ENCODE results near the gene SEC22C. TPM values are rescaled to one million over a fixed set of nuclear protein-coding genes. Genes with fewer than 3 reads are reported as not detected.
A peak's percentile ranks its signal among the peaks of the same experiment; 100 is the strongest.

Gene SEC22C
- total RNA-seq, 1 donor from 2014 or later = 56.2 TPM

DNA sequence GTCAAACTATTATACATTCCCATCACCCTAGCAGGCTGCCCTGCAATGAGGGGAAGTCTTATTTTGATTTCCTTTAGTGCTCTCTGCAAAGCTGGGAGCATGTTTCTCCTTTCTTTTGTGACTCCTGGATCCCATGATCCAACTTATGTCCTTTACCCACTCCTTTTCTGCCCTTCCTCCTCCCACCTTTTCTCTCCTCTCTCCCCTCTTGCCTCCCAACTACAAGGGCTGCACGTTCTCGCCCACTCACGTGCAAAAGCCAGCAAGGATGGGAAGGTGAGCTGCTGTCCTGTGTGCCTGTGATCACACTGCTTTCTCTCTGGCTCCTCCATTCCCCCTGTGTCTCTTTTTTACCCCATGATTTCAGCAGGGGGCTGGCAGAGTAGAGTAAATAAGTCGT, 73.2 kb downstream of the SEC22C start:
- no peak for DNase-seq (ENCODE audit: extremely low spot score, unreplicated experiment)
- Mint-ChIP-seq H3K4me1 (ENCODE audit: unreplicated experiment) (no peaks in the 10 kb centered on the region), H3K27ac (ENCODE audit: unreplicated experiment) (no peak overlapping the region), H3K36me3 (ENCODE audit: unreplicated experiment) (no peaks in the 10 kb centered on the region), H3K27me3 (ENCODE audit: unreplicated experiment) (peaks cover 30% of the 10 kb centered on the region), H3K9me3 (ENCODE audit: unreplicated experiment) (no peaks in the 10 kb centered on the region), H3K4me3 (ENCODE audit: unreplicated experiment) (no peak overlapping the region)
- TF ChIP-seq, protein P1, sequence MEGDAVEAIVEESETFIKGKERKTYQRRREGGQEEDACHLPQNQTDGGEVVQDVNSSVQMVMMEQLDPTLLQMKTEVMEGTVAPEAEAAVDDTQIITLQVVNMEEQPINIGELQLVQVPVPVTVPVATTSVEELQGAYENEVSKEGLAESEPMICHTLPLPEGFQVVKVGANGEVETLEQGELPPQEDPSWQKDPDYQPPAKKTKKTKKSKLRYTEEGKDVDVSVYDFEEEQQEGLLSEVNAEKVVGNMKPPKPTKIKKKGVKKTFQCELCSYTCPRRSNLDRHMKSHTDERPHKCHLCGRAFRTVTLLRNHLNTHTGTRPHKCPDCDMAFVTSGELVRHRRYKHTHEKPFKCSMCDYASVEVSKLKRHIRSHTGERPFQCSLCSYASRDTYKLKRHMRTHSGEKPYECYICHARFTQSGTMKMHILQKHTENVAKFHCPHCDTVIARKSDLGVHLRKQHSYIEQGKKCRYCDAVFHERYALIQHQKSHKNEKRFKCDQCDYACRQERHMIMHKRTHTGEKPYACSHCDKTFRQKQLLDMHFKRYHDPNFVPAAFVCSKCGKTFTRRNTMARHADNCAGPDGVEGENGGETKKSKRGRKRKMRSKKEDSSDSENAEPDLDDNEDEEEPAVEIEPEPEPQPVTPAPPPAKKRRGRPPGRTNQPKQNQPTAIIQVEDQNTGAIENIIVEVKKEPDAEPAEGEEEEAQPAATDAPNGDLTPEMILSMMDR (IDR thresholded peaks at IDR 0.05) = no peak

DNA sequence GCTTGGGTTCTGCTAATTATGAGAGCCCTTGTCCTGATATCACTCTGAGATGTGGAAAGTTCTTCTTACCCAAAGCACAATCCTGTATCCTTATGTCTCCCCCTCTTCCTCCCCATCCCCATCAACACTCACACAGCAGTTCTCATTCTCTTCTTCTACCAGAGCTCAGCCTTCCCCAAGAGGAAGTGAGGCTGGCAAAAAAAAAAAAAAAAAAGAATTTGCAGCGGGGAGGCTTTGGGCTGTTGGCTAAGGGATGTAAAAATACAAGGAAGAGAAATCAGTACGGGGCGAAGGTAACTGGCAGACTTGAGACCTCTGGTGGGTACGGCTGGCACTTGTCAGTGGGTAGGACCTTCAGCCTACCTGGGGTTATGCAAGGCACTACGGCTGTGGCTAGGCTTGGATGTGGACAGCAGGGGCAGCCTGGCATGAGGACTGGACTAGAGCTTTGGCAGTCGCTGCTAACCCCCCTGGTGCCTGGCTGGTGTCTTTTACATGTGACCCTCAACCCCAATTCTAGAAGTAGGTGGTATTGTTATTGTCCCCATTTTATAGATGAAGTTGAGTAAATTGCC, 73.9 kb downstream of the SEC22C start:
- peaks cover 33% of the 10 kb centered on the region for H3K27me3 Mint-ChIP-seq (ENCODE audit: unreplicated experiment)
- H3K27ac Mint-ChIP-seq (ENCODE audit: unreplicated experiment) = no peak overlapping the region
- no peak for DNase-seq (ENCODE audit: extremely low spot score, unreplicated experiment)

DNA sequence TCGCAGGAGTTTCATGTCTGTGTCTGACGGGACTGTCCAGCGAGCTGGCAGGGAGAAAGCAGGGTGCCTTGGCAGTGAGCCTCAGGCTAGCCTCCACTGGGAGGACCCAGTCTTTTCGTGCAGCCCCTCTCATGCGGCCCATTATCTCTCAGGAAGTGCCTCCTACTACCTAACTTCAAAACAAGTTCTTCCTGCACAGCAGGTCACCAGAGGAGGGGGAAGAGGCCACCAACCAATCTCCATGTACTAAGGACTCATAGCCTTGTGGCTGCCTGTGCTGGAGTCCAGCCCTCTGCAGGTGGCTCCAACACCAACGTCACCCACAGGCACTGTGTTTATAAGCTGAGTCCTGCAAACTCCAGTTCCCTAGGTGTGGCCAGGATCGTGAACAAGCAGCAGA, 74.5 kb downstream of the SEC22C start:
- no peaks in the 10 kb centered on the region for H3K36me3 Mint-ChIP-seq (ENCODE audit: unreplicated experiment)
- H3K4me3 Mint-ChIP-seq (ENCODE audit: unreplicated experiment) = no peak overlapping the region
- H3K4me1 Mint-ChIP-seq (ENCODE audit: unreplicated experiment) = peaks cover 5% of the 10 kb centered on the region
- H3K9me3 Mint-ChIP-seq (ENCODE audit: unreplicated experiment) = no peaks in the 10 kb centered on the region
- H3K27me3 Mint-ChIP-seq (ENCODE audit: unreplicated experiment) = peaks cover 34% of the 10 kb centered on the region
- TF ChIP-seq, protein P1 (IDR thresholded peaks at IDR 0.05) = no peak
- H3K27ac Mint-ChIP-seq (ENCODE audit: unreplicated experiment) = no peak overlapping the region
- peak; percentile 23 for DNase-seq (ENCODE audit: extremely low spot score, unreplicated experiment)

More for the DNA sequence above, 73.9 kb downstream of the SEC22C start:
- TF ChIP-seq, protein P1 (IDR thresholded peaks at IDR 0.05) = no peak
- Mint-ChIP-seq H3K9me3 (ENCODE audit: unreplicated experiment) (no peaks in the 10 kb centered on the region), H3K4me1 (ENCODE audit: unreplicated experiment) (peaks cover 3% of the 10 kb centered on the region), H3K4me3 (ENCODE audit: unreplicated experiment) (no peak overlapping the region), H3K36me3 (ENCODE audit: unreplicated experiment) (no peaks in the 10 kb centered on the region)

DNA sequence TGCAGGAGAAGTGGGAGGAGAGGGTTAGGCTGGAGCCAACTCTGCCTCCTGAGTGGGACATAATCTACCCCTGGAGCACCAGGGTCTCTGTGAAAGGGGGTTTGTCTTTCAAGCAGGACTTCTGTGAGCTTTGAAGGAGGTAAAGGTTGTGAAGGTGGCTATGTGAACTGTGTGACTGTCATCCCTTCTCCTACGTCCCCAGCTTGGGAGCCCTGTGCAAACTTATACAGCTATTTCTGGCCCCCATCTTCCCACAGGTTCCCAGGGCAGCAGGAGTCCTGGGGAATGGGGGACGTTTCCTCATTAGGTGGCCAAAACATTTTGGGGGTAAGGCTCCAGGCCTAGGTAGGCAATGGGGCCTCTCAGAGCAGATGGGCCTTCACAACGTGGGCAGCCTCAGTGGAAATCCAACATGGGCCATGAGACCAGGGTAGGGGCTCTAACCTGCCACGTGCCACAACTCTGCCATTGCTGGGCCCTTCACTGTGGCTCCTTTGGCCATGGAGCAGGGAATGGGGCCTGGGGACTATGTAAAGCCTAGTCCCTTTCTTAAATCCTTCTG, 75.8 kb downstream of the SEC22C start:
- no peaks in the 10 kb centered on the region for H3K9me3 Mint-ChIP-seq (ENCODE audit: unreplicated experiment)
- H3K4me1 Mint-ChIP-seq (ENCODE audit: unreplicated experiment) = peaks cover 17% of the 10 kb centered on the region
- DNase-seq (ENCODE audit: extremely low spot score, unreplicated experiment) = peak; percentile 60

More for the DNA sequence above, 75.8 kb downstream of the SEC22C start:
- H3K4me3 Mint-ChIP-seq (ENCODE audit: unreplicated experiment) = no peak overlapping the region
- H3K36me3 Mint-ChIP-seq (ENCODE audit: unreplicated experiment) = no peaks in the 10 kb centered on the region
- TF ChIP-seq, protein P1 (IDR thresholded peaks at IDR 0.05) = no peak
- no peak overlapping the region for H3K27ac Mint-ChIP-seq (ENCODE audit: unreplicated experiment)
- peaks cover 40% of the 10 kb centered on the region for H3K27me3 Mint-ChIP-seq (ENCODE audit: unreplicated experiment)
